GM12878 (cell line): ENCODE results near the gene PCARE. TPM values are rescaled to one million over a fixed set of nuclear protein-coding genes. Genes with fewer than 3 reads are reported as not detected.
A peak's percentile ranks its signal among the peaks of the same experiment; 100 is the strongest.

ENCODE experiments used
- ASH2L ChIP-seq: fragments of 300-600, 200-600 bp; sonication (generic); IDR thresholded peaks from 2 replicates; pipeline ENCODE4 v1.6.1; 2017; ENCODE audit warnings: low read depth, mild to moderate bottlenecking, borderline replicate concordance
- CHD1 ChIP-seq: IDR thresholded peaks from 2 replicates; pipeline ENCODE4 v1.6.1; 2012; ENCODE audit warnings: low read depth, low read length, improper control_type of control experiment
- EED ChIP-seq: sonication (generic); IDR thresholded peaks from 2 replicates; pipeline ENCODE4 v1.6.1; 2016; ENCODE audit warnings: antibody characterized with exemption, low read depth
- ETV6 ChIP-seq, 2 experiments: fragments of 450-650 bp in 1 of 2; IDR thresholded peaks in 1 of 2; conservative IDR thresholded peaks in 1 of 2; 2 replicates each; pipeline ENCODE4 v1.6.1; 2014; ENCODE audit warnings: antibody characterized with exemption in 1 of 2, borderline replicate concordance in 1 of 2, low read depth in 1 of 2, mild to moderate bottlenecking in 1 of 2, moderate library complexity in 1 of 2
- LARP7 ChIP-seq: fragments of 450-650 bp; IDR thresholded peaks from 2 replicates; pipeline ENCODE4 v1.6.1; 2017; ENCODE audit warnings: mild to moderate bottlenecking
- MXI1 ChIP-seq: fragments of 150-350 bp; IDR thresholded peaks from 2 replicates; pipeline ENCODE4 v1.6.1; 2011; ENCODE audit warnings: low read depth, mild to moderate bottlenecking, inconsistent platforms, low read length, improper control_type of control experiment
- NFYA ChIP-seq: IDR thresholded peaks from 2 replicates; pipeline ENCODE4 v1.6.1; 2011; ENCODE audit warnings: low read depth, mild to moderate bottlenecking, low read length, improper control_type of control experiment, borderline replicate concordance
- REST ChIP-seq: IDR thresholded peaks from 2 replicates; pipeline ENCODE4 v1.6.1; 2012; ENCODE audit warnings: mild to moderate bottlenecking, low read depth, low read length
- ZBTB33 ChIP-seq: fragments of 450-650 bp; IDR thresholded peaks from 2 replicates; pipeline ENCODE4 v1.6.1; 2017; ENCODE audit warnings: mild to moderate bottlenecking
- ZNF217 ChIP-seq: fragments of 450-650 bp; IDR thresholded peaks from 2 replicates; pipeline ENCODE4 v1.6.1; 2017; ENCODE audit warnings: antibody characterized with exemption, mild to moderate bottlenecking
- polyA plus RNA-seq, 11 experiments: library from polyadenylated mRNA; depleted of rRNA in 4 of 11; unstranded in 6 of 11; stranded (reverse) in 5 of 11; fragments of >200 nt; fragmentation: Nextera tagmentation in 4 of 11; fragmentation: Illumina TruSeq in 1 of 11; extraction: Ambion mirVana in 4 of 11; extraction: Trizol in 1 of 11; gene quantifications; 1 replicate in 1 of 11; 2 replicates in 10 of 11; pipeline versions ENCODE4 v1.2.1 to v1.2.3, GENCODE V29; 2011 to 2016; ENCODE audit warnings: inconsistent platforms in 2 of 11, missing spikeins in 2 of 11, low read depth in 1 of 11
- total RNA-seq, 4 experiments: library from RNA; depleted of rRNA in 3 of 4; stranded (reverse); fragments of >200 nt in 3 of 4; fragmentation: Illumina TruSeq in 1 of 4; extraction: Trizol in 1 of 4; gene quantifications; 2 replicates each; pipeline versions ENCODE4 v1.2.1 to v1.2.3, GENCODE V29; 2013 to 2021
- TF ChIP-seq, protein P1 (sequence below): fragments of 450-650 bp; IDR thresholded peaks from 2 replicates; pipeline ENCODE4 v1.6.1; 2017; ENCODE audit warnings: mild to moderate bottlenecking, moderate library complexity
- TF ChIP-seq, protein P2 (sequence below): fragments of 150-350 bp; IDR thresholded peaks from 2 replicates; pipeline ENCODE4 v1.6.1; 2016; ENCODE audit warnings: low read depth, low read length

PCARE gene
- total and polyA plus RNA-seq, 10 of the 15 experiments (the other 5 are each of a cell fraction or from before 2014, with no cell fraction given), result 0.04 to 0.08 (median 0.06) TPM; not detected in 5

GRCh38 chr2:29115797-29116781 lies 41.8 kb upstream of the PCARE start (continued):
- TF ChIP-seq MXI1 (peak; percentile 19; the same call in 1 of the 2 replicates), EED (peak; percentile 57; the same call in 1 of the 2 replicates), ZNF217 (no peak), REST (no peak), ZBTB33 (no peak), ASH2L (no peak), CHD1 (no peak), LARP7 (no peak), ETV6 (conservative IDR thresholded peaks at IDR 0.05 in 1 of 2, IDR thresholded peaks at IDR 0.05 in 1 of 2; ENCODE audit: borderline replicate concordance in 1 of 2, low read depth in 1 of 2) (no peak), NFYA (no peak)
- TF ChIP-seq, protein P1, sequence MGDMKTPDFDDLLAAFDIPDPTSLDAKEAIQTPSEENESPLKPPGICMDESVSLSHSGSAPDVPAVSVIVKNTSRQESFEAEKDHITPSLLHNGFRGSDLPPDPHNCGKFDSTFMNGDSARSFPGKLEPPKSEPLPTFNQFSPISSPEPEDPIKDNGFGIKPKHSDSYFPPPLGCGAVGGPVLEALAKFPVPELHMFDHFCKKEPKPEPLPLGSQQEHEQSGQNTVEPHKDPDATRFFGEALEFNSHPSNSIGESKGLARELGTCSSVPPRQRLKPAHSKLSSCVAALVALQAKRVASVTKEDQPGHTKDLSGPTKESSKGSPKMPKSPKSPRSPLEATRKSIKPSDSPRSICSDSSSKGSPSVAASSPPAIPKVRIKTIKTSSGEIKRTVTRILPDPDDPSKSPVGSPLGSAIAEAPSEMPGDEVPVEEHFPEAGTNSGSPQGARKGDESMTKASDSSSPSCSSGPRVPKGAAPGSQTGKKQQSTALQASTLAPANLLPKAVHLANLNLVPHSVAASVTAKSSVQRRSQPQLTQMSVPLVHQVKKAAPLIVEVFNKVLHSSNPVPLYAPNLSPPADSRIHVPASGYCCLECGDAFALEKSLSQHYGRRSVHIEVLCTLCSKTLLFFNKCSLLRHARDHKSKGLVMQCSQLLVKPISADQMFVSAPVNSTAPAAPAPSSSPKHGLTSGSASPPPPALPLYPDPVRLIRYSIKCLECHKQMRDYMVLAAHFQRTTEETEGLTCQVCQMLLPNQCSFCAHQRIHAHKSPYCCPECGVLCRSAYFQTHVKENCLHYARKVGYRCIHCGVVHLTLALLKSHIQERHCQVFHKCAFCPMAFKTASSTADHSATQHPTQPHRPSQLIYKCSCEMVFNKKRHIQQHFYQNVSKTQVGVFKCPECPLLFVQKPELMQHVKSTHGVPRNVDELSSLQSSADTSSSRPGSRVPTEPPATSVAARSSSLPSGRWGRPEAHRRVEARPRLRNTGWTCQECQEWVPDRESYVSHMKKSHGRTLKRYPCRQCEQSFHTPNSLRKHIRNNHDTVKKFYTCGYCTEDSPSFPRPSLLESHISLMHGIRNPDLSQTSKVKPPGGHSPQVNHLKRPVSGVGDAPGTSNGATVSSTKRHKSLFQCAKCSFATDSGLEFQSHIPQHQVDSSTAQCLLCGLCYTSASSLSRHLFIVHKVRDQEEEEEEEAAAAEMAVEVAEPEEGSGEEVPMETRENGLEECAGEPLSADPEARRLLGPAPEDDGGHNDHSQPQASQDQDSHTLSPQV, result no peak
- TF ChIP-seq, protein P2, sequence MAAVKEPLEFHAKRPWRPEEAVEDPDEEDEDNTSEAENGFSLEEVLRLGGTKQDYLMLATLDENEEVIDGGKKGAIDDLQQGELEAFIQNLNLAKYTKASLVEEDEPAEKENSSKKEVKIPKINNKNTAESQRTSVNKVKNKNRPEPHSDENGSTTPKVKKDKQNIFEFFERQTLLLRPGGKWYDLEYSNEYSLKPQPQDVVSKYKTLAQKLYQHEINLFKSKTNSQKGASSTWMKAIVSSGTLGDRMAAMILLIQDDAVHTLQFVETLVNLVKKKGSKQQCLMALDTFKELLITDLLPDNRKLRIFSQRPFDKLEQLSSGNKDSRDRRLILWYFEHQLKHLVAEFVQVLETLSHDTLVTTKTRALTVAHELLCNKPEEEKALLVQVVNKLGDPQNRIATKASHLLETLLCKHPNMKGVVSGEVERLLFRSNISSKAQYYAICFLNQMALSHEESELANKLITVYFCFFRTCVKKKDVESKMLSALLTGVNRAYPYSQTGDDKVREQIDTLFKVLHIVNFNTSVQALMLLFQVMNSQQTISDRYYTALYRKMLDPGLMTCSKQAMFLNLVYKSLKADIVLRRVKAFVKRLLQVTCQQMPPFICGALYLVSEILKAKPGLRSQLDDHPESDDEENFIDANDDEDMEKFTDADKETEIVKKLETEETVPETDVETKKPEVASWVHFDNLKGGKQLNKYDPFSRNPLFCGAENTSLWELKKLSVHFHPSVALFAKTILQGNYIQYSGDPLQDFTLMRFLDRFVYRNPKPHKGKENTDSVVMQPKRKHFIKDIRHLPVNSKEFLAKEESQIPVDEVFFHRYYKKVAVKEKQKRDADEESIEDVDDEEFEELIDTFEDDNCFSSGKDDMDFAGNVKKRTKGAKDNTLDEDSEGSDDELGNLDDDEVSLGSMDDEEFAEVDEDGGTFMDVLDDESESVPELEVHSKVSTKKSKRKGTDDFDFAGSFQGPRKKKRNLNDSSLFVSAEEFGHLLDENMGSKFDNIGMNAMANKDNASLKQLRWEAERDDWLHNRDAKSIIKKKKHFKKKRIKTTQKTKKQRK, result no peak
